Activated B cell treated with CpG ODN at 0.5 μM for 24 hours (primary cell): ENCODE data around the gene INMT. TPM values are rescaled to one million over a fixed set of nuclear protein-coding genes. Genes with fewer than 3 reads are reported as not detected.

Experiments
- ATAC-seq: fragments of 200-7000 bp; cut with Tn5 transposase; one replicate; pipeline ENCODE4 v1.10.0; 2021; ENCODE audit warnings: low read depth, mild to moderate bottlenecking, moderate library complexity
- CTCF ChIA-PET: fragments of 350-600 bp; sonication (Branson Sonifier 250); formaldehyde crosslinking; loops from one replicate; lab custom pipeline; 2021; ENCODE audit warnings: antibody characterized with exemption; lab: Charles Lee
- POLR2A ChIA-PET: fragments of 350-600 bp; sonication (Branson Sonifier 250); formaldehyde crosslinking; loops from one replicate; lab custom pipeline; 2021; ENCODE audit warnings: antibody characterized with exemption; lab: Charles Lee
- DNase-seq: peaks from one replicate; pipeline ENCODE4 v3.0.0; 2022
- H3K27ac Mint-ChIP-seq: one replicate; pipeline ENCODE4 v1.8.0; 2020; ENCODE audit warnings: mixed read lengths
- H3K27me3 Mint-ChIP-seq: one replicate; pipeline ENCODE4 v1.8.0; 2021; ENCODE audit warnings: mixed read lengths
- H3K36me3 Mint-ChIP-seq: one replicate; pipeline ENCODE4 v1.8.0; 2021; ENCODE audit warnings: low read depth, mixed read lengths
- H3K4me1 Mint-ChIP-seq: one replicate; pipeline ENCODE4 v1.8.0; 2021; ENCODE audit warnings: mixed read lengths
- H3K4me3 Mint-ChIP-seq: one replicate; pipeline ENCODE4 v1.8.0; 2020; ENCODE audit warnings: mild to moderate bottlenecking, mixed read lengths
- H3K9me3 Mint-ChIP-seq: one replicate; pipeline ENCODE4 v1.8.0; 2020; ENCODE audit warnings: mixed read lengths
- CTCF ChIP-seq: fragments of 200-600 bp; IDR thresholded peaks from one replicate; pipeline ENCODE4 v1.8.0; 2022; ENCODE audit warnings: antibody characterized with exemption, mild to moderate bottlenecking
- intact Hi-C: fragments of 100-400 bp; cut with micrococcal nuclease; formaldehyde crosslinking; loops from one replicate; pipeline ENCODE4 v1.15.1; 2024
- total RNA-seq: library from RNA; stranded (reverse); gene quantifications from 2 replicates; pipeline ENCODE4 v1.2.3, GENCODE V29; 2022

Gene INMT
- total RNA-seq, 1 donor from 2014 or later = 0.11 TPM

- Mint-ChIP-seq H3K27ac (no peak overlapping the region), H3K36me3 (no peaks in the 10 kb centered on the region), H3K27me3 (no peaks in the 10 kb centered on the region), H3K9me3 (no peaks in the 10 kb centered on the region), H3K4me1 (no peaks in the 10 kb centered on the region), H3K4me3 (no peak overlapping the region)
- intact Hi-C loops = no loop called here
- no peak for ATAC-seq
- ChIA-PET CTCF (interaction anchor here (1.2 kb wide), 1 partner anchor 49 kb away, joined by 5 read pairs; no protein-coding TSS in a partner anchor), POLR2A (no interaction called here)
- no peak for DNase-seq
- TF ChIP-seq CTCF = no peak
Measured at GRCh38 chr7:30787486-30787885, 35.6 kb downstream of the INMT start.

DNA sequence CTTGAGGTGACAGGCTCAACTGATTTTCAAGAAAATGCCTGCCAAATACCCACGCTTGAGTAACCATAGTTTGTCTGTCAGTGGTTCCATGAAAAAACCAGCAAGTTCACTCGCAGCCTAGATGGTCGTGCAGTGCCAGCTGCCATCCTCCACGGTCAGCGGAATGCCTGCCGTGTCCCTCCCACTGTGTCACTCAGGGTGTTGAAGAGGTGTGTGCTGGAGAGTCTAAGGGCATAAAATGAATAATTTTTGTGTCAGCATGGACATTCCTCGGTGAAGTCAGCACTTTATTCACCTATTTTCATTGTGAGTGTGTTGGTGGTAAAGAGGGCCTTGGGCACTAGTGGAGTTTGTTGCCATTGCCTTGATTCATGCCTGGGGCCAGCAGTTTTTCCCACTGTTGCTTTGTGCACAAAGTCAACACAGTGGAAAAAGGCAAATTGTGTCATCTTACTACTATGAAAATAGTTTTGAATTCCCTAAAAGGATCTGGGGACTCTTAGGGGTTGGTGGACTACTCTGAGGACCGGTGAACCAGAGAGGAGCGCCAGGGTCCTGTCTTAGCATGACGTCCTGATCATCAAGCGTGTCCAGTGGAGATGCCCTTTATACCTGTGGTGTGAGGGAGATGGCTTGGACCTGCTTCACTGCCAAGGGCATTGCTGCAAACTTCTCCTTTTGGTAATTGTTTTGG lies 36.9 kb downstream of the INMT start:
- POLR2A ChIA-PET = no interaction called here
- DNase-seq (no peak), ATAC-seq (no peak)
- Mint-ChIP-seq H3K4me1 (no peaks in the 10 kb centered on the region), H3K36me3 (no peaks in the 10 kb centered on the region), H3K9me3 (no peaks in the 10 kb centered on the region), H3K27ac (no peak overlapping the region), H3K4me3 (no peak overlapping the region), H3K27me3 (no peaks in the 10 kb centered on the region)
- CTCF ChIA-PET = no interaction called here
- intact Hi-C loops = no loop called here
- no peak for TF ChIP-seq CTCF

- CTCF ChIA-PET = no interaction called here
- Mint-ChIP-seq H3K9me3 (no peaks in the 10 kb centered on the region), H3K36me3 (no peaks in the 10 kb centered on the region), H3K27ac (no peak overlapping the region), H3K4me3 (no peak overlapping the region), H3K27me3 (no peaks in the 10 kb centered on the region), H3K4me1 (no peaks in the 10 kb centered on the region)
- intact Hi-C loops = no loop called here
- ATAC-seq (no peak), DNase-seq (no peak)
- no peak for TF ChIP-seq CTCF
- POLR2A ChIA-PET = no interaction called here
Measured at GRCh38 chr7:30789334-30789711, 37.4 kb downstream of the INMT start.

- CTCF ChIA-PET = no interaction called here
- H3K27ac Mint-ChIP-seq = no peak overlapping the region
- no peaks in the 10 kb centered on the region for H3K4me1 Mint-ChIP-seq
- DNase-seq (no peak), ATAC-seq (no peak)
- intact Hi-C loops = no loop called here
- no peaks in the 10 kb centered on the region for H3K9me3 Mint-ChIP-seq
- no peaks in the 10 kb centered on the region for H3K36me3 Mint-ChIP-seq
- H3K4me3 Mint-ChIP-seq = no peak overlapping the region
- H3K27me3 Mint-ChIP-seq = no peaks in the 10 kb centered on the region
- no peak for TF ChIP-seq CTCF
- POLR2A ChIA-PET = no interaction called here
Measured at GRCh38 chr7:30790356-30790755, 38.4 kb downstream of the INMT start.

DNA sequence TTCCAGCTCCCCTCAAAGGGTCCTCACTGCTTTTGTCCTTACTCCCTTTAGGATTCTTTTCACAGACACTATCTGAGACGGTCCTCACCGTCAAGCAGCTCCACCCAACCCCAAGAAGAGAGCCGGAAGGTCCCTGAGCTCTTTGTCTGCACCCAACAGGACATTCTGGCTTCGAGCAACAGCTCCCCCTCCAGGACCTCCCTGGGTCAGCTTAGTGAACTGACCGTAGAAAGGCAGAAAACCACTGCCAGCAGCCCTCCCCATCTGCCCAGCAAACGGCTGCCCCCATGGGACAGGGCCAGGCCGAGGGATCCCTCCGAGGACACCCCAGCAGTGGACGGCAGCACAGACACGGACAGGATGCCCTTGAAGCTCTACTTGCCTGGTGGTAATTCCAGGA lies 39.2 kb downstream of the INMT start:
- CTCF ChIA-PET = no interaction called here
- intact Hi-C loops = no loop called here
- no peak for ATAC-seq

More for the DNA sequence above, 39.2 kb downstream of the INMT start:
- H3K36me3 Mint-ChIP-seq = no peaks in the 10 kb centered on the region
- H3K4me3 Mint-ChIP-seq = no peak overlapping the region
- no peaks in the 10 kb centered on the region for H3K9me3 Mint-ChIP-seq
- TF ChIP-seq CTCF = no peak
- H3K27me3 Mint-ChIP-seq = no peaks in the 10 kb centered on the region
- H3K4me1 Mint-ChIP-seq = no peaks in the 10 kb centered on the region
- H3K27ac Mint-ChIP-seq = no peak overlapping the region
- no peak for DNase-seq
- POLR2A ChIA-PET = no interaction called here
